Uterus (tissue), 4 donors: ENCODE measurements around the gene WDR49. TPM values are rescaled to one million over a fixed set of nuclear protein-coding genes. Genes with fewer than 3 reads are reported as not detected.

Experiments used
- DNase-seq, 2 donors: peaks; one replicate each; pipeline ENCODE4 v3.0.0-alpha.2; 2019 to 2020
- H3K27ac ChIP-seq, 2 donors: fragments of 200-600 bp; sonication (generic); 1 replicate in 1 of 2; 2 replicates in 1 of 2; pipeline ENCODE4 v1.5.1; 2016 to 2018
- H3K27me3 ChIP-seq, 2 donors: fragments of 200-600 bp; sonication (generic); one replicate each; pipeline ENCODE4 v1.5.1; 2018 to 2019; ENCODE audit warnings: control low read depth in 1 of 2
- H3K36me3 ChIP-seq, 2 donors: fragments of 200-600 bp; sonication (generic); one replicate each; pipeline ENCODE4 v1.5.1; 2019; ENCODE audit warnings: control low read depth in 1 of 2
- H3K4me1 ChIP-seq, 2 donors: fragments of 200-600 bp; sonication (generic); one replicate each; pipeline ENCODE4 v1.5.1; 2018 to 2019; ENCODE audit warnings: control low read depth in 1 of 2
- H3K4me3 ChIP-seq, 2 donors: fragments of 200-600 bp; sonication (generic); 1 replicate in 1 of 2; 2 replicates in 1 of 2; pipeline ENCODE4 v1.5.1; 2018 to 2019; ENCODE audit warnings: mild to moderate bottlenecking in 1 of 2
- H3K9me3 ChIP-seq, 2 donors: fragments of 200-600 bp; sonication (generic); one replicate each; pipeline ENCODE4 v1.5.1; 2019; ENCODE audit warnings: control low read depth in 1 of 2
- CTCF ChIP-seq, 4 experiments: fragments of 200-600 bp in 2 of 4; fragments of 450-650 bp in 2 of 4; sonication (generic) in 2 of 4; IDR thresholded peaks; one replicate each; pipeline ENCODE4 v1.5.1; 2016 to 2019; ENCODE audit warnings: antibody characterized with exemption in 4 of 4, mild to moderate bottlenecking in 2 of 4, moderate library complexity in 1 of 4
- POLR2A ChIP-seq, 2 donors: fragments of 450-650 bp; IDR thresholded peaks; one replicate each; pipeline ENCODE4 v1.6.1; 2016; ENCODE audit warnings: antibody characterized with exemption in 2 of 2, mild to moderate bottlenecking in 1 of 2, moderate library complexity in 1 of 2
- intact Hi-C: fragments of 100-400 bp; cut with DNase I; formaldehyde crosslinking; loops from one replicate; pipeline ENCODE4 v1.15.1; 2023; ENCODE audit warnings: low total_unique reads
- total RNA-seq, 4 donors: library from RNA; depleted of rRNA in 3 of 4; stranded (reverse); fragments of >200 nt in 3 of 4; gene quantifications; one replicate each; pipeline versions ENCODE4 v1.1.0 to v1.2.4, GENCODE V29; 2014 to 2023
- donor health status: DM: yes; HTN: yes; CAD: no.

WDR49 gene
- total RNA-seq, 4 donors from 2014 or later, result 1.7 to 23.1 (median 6.5) TPM

GRCh38 chr3:167679526-167679925 lies 25.8 kb upstream of the WDR49 start:
- DNase-seq, result no peak
- H3K27ac ChIP-seq, result no peak overlapping the region
- TF ChIP-seq CTCF (IDR thresholded peaks at IDR 0.05) (no peak), POLR2A (IDR thresholded peaks at IDR 0.05) (no peak)
- H3K27me3 ChIP-seq, result no peaks in the 10 kb centered on the region
- intact Hi-C loops, result no loop called here
- no peaks in the 10 kb centered on the region for H3K36me3 ChIP-seq
- no peak overlapping the region for H3K4me3 ChIP-seq
- peaks cover 0 to 12% of the 10 kb centered on the region in 2 donors for H3K9me3 ChIP-seq
- no peaks in the 10 kb centered on the region for H3K4me1 ChIP-seq

- Histone ChIP-seq H3K4me1 (no peaks in the 10 kb centered on the region), H3K27me3 (no peaks in the 10 kb centered on the region), H3K9me3 (peaks cover 0 to 12% of the 10 kb centered on the region in 2 donors), H3K4me3 (no peak overlapping the region), H3K27ac (no peak overlapping the region), H3K36me3 (no peaks in the 10 kb centered on the region)
- TF ChIP-seq CTCF (IDR thresholded peaks at IDR 0.05) (no peak), POLR2A (IDR thresholded peaks at IDR 0.05) (no peak)
- intact Hi-C loops, result no loop called here
- no peak for DNase-seq
Observed at GRCh38 chr3:167675848-167676247, 22.1 kb upstream of the WDR49 start.

- Histone ChIP-seq H3K27me3 (no peaks in the 10 kb centered on the region), H3K4me1 (no peaks in the 10 kb centered on the region), H3K9me3 (peaks cover 0 to 12% of the 10 kb centered on the region in 2 donors), H3K4me3 (no peak overlapping the region), H3K36me3 (no peaks in the 10 kb centered on the region), H3K27ac (no peak overlapping the region)
- intact Hi-C loops, result no loop called here
- no peak for TF ChIP-seq POLR2A (IDR thresholded peaks at IDR 0.05)
- TF ChIP-seq CTCF (IDR thresholded peaks at IDR 0.05), result no peak
- no peak for DNase-seq
Observed at GRCh38 chr3:167673221-167673620, 19.5 kb upstream of the WDR49 start.

- Histone ChIP-seq H3K36me3 (no peaks in the 10 kb centered on the region), H3K4me1 (no peaks in the 10 kb centered on the region), H3K4me3 (no peak overlapping the region), H3K9me3 (peaks cover 0 to 12% of the 10 kb centered on the region in 2 donors), H3K27ac (no peak overlapping the region), H3K27me3 (no peaks in the 10 kb centered on the region)
- no peak for TF ChIP-seq POLR2A (IDR thresholded peaks at IDR 0.05)
- no peak for TF ChIP-seq CTCF (IDR thresholded peaks at IDR 0.05)
- no peak for DNase-seq
- intact Hi-C loops, result no loop called here
Observed at GRCh38 chr3:167671878-167672427, 18.2 kb upstream of the WDR49 start.

GRCh38 chr3:167669699-167670098 lies 16.0 kb upstream of the WDR49 start:
- Histone ChIP-seq H3K27ac (no peak overlapping the region), H3K4me3 (no peak overlapping the region), H3K4me1 (no peaks in the 10 kb centered on the region), H3K36me3 (no peaks in the 10 kb centered on the region), H3K9me3 (no peaks in the 10 kb centered on the region), H3K27me3 (no peaks in the 10 kb centered on the region)
- TF ChIP-seq POLR2A (IDR thresholded peaks at IDR 0.05), result no peak
- TF ChIP-seq CTCF (IDR thresholded peaks at IDR 0.05), result no peak
- intact Hi-C loops, result no loop called here
- DNase-seq, result no peak
